GM11168 (cell line): Measurements from ENCODE around the gene CYP27B1.

Experiments used
- in situ Hi-C: fragments of 300-500 bp; cut with MboI; formaldehyde crosslinking; loops from one replicate; pipeline ENCODE4 v1.12.0; 2022; ENCODE audit warnings: low sequenced_read_pairs; ENCODE audit not compliant: unreplicated experiment

Gene CYP27B1, protein sequence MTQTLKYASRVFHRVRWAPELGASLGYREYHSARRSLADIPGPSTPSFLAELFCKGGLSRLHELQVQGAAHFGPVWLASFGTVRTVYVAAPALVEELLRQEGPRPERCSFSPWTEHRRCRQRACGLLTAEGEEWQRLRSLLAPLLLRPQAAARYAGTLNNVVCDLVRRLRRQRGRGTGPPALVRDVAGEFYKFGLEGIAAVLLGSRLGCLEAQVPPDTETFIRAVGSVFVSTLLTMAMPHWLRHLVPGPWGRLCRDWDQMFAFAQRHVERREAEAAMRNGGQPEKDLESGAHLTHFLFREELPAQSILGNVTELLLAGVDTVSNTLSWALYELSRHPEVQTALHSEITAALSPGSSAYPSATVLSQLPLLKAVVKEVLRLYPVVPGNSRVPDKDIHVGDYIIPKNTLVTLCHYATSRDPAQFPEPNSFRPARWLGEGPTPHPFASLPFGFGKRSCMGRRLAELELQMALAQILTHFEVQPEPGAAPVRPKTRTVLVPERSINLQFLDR

DNA sequence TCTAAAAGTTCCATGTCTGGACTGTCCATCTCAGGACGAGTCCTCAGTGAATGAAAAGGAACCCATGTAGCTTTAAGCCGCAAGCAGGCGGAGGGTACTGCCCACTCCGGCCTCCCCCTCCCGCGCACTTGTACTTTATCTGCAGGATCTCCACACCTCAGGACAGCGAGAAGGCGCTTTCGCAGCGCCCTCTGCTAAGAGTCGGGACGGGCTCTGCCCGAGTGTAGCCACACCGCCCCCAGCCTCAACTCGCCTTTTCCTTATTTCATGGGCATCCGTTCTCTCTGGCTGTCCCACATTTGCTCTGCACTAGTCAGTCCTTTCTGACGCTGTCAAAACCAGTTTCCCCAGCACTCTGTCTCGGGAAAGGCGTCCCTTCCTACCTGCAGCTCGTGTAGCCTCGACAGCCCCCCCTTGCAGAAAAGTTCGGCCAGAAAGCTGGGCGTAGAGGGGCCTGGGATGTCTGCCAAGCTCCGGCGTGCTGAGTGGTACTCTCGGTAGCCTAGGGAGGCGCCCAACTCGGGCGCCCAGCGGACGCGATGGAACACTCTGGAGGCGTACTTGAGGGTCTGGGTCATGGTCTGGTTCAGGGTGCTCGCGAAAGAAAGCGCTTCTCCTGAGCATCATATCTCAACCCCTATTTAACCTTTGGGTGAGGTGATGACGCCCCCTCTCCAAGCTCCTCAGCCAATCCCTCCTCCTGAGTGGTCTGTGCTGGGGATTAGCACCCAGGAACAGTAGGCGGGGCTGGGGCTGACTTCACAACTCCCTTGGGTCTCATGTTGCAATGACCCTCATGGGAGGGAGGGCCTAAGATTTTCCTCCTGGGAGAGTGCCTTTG is at the start of gene CYP27B1:
CYP27B1 (minus strand) TSS at position 615 of the 841 bp plus-strand sequence; CDS start at position 578, 37 bp downstream.
- in situ Hi-C loops, result no loop called here

- in situ Hi-C loops, result no loop called here
Observed at GRCh38 chr12:57816001-57816854, 49.4 kb upstream of the CYP27B1 start.

DNA sequence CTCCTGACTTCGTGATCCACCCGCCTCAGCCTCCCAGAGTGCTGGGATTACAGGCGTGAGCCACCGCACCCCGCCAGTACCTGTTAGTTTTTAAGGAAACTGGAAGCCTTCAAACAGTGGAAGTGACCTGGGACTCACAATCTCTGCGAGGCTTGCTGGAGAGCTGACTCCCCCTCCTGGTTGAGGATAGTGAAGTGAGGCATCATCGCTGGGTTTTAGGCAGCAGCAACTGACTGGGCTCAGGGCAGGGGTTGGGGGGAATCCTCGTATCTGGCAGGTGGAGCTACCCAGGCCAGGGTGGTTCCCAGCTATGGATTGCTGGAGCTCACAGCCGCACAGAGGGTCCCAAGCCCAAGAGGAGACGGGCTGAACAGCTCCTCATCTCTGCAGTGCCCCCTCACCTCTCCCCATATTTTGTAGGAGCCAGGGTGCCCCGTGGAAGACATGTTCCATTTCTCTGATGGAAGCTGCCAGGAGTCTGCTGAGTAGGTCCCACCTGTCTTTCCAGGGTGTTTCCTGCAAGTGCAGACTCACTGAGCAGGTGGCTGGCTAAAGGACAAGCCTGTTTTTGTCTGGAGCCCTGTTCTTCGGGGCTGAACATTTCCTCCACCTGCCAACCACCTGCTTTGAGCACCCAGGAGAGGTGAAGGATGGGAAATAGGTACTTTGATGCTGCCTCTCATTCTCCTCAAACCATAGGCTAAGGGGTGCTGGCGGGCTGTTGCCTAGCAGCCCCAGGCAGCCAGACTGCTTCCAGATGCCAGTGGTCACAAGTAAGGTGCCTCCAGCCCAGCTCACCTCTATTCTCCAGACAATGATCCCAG is 48.5 kb upstream of the CYP27B1 start:
- in situ Hi-C loops, result no loop called here

DNA sequence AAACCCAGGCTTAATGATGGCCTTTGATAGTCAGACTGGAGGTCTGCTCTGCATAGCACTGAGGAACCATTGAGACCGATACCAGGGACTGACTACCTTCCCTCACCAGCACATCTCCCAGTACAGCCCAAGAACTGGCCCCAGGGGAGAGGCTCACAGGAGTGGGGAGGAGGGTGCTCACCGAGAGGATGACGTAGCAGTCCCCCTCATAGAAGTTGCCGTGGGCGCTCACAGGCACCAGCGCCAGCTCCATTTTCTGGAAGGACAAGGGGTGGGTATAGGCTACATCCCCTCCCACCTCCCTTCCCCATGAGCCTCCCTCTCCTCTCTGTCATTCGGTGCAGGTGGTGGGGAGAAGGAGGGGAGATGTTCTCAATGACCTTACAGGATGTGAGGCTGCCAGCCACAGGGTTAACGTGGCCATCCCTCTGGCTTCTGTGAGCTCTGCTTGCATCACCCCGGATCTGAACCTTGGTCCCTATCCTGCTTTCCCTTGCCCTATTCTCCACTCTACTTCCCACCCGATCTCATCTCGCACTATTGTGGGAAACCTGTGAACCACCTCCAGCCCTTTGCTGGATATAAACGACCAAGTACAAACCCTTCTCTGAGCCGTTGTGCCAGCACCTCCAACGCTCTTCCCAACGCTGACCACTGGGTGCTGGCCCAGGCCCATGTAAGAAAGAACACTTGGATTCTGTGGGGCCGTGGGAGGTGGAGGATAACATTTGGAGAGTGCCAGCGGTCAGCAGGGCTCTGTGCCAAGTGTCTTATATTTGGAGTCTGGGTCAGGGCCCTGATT is 47.3 kb upstream of the CYP27B1 start:
- in situ Hi-C loops, result no loop called here

DNA sequence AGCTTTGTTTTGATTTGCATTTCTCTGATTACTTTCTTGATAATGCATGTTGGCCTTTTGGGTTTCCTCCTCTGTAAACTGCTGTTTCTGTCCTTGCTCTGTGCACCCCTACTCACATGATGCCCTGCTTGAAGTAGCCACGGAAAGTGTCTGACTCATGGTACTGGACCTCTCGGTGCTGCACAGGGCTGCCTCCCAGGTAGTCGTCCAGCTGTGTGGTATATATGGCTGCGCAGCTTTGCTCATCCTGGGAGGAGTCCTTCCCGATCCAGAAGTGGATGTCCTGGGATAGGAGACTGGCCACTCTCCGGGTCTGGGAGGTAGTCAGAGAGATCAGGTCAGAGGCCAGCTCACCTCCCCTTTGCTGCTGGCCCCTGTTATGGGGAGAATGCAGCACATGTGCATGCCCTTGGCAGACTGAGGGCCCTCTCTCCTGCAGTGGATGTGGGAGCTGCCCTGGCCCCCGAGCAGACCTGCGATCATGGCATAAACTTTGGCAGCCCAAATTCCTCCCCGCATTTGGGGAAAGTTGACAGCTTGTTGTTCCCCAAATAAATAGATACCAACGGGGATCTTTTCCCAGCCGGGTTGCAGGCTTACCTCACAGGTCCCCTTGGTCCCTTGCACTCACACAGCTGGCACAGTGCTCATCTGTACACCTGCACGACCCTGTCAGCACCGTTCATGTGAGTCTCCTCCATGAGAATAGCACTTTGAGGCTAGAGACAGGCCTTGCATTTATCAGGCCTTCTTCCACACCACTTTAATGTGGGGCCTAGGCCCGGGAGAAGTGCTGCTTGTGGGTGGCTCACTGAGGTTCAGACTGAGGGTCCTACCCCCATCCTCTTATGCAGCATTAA is 46.5 kb upstream of the CYP27B1 start:
- in situ Hi-C loops, result no loop called here

DNA sequence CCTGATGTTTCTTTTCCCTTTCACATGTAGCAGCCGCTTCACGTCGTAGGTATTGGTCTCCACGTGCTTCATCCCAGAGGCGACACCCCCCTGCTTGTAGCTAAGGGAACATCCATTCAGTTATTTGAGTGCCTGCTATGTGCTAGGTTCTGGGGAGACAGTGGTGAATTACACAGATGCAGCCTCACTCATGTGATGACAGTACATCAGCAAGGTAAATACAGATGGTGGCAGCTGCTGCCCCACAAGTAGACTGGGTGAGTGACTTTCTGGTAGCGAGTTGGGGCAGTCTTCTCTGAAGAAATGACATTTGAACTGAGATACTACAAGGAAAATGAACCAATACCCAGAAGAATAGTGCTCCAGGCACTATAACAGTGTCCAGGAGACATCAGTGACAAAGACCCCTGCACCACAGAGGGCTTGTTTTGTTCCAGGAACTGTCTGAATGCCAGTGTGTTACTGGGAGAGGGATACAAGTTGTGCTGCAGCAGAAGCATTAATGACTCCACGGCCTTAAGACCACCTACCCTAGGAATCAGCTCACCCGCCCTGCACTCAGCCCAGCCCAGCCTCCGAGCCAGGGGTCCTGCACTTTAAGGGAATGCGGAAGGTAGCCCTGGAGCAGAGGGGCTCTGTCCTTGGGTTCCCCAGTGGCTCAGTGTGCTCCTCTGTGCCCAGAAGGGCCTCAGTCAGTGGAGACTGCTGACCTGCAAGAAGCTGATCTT is 44.3 kb upstream of the CYP27B1 start:
- in situ Hi-C loops, result no loop called here

- in situ Hi-C loops, result no loop called here
Observed at GRCh38 chr12:57810450-57810849, 43.6 kb upstream of the CYP27B1 start.

GRCh38 chr12:57809425-57809824 is 42.5 kb upstream of the CYP27B1 start:
- in situ Hi-C loops, result no loop called here

DNA sequence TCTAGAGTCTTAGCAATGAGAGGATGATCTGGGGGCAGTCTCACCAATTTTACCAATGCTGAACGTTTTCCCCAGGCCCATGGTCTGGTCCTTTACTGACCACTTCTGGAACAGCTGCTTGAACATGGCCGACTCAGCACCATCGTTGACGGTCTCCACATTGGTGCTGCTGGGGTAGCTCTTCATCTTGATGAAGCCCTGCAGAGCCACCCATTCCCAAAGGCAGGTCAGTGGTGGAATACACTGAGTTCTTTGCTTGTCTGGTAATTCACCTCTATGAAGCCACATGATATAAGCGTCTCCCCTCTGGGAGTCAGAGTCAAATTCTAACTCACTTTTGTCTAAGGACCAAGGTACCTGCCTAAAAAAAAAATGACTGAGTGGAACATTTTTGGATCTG is 41.5 kb upstream of the CYP27B1 start:
- in situ Hi-C loops, result no loop called here

- in situ Hi-C loops, result no loop called here
Observed at GRCh38 chr12:57807285-57807684, 40.4 kb upstream of the CYP27B1 start.

DNA sequence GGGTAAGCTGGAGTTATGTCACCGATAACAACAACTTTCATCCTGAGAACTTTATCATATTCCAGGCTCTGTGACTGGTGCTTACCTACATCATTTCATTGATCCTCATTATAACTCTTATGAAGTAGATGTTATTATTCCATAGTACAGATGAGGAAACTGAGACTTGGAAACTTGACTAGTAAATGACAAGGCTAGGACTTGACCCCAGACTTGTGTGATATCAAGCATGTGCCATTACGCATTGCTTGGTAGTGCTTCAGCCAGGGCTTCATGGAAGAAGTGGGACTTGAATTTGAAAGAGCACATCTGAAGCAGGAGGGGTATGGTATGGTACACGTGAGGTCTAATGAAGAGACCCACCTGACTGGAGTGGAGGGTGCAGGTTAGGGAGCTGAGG is 39.8 kb upstream of the CYP27B1 start:
- in situ Hi-C loops, result no loop called here

- in situ Hi-C loops, result no loop called here
Observed at GRCh38 chr12:57803319-57803893, 36.5 kb upstream of the CYP27B1 start.

DNA sequence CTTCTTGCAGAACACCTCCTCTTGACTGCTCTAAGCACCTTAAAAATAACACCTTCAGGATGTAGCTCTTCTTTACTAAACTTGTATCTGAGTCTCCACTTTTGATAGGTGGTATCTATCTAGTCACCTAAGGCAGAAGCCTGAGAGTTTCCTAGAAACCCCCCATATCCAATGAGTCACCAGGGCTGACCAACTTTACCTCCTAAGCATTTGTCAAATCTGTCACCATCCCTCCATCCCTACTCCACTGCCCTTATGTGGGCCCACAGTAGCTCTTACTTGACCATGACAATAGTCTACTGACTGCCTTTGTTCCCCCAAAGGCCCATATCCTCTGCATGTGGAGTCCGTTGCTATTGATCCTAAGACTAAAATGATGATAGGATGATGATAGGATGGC is 35.7 kb upstream of the CYP27B1 start:
- in situ Hi-C loops, result no loop called here

DNA sequence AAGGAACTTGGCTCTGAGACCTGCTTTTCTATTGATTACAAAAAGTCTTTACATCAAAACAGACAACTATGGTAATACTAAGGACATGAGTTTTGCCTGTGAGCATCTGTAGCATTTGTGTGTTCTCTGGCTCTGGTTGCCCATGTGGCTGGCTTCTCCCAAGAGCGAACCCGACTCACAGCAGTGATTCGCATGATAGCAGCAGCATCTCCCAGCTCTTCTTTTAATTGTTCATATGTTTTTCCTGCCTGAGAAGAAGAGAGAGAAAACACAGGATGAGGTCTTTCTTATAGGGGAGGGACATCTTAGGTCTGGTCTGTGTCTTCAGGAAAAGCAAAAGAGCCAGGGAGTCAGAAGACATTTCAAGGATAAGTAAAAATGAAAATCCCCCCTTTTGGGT is 34.1 kb upstream of the CYP27B1 start:
- in situ Hi-C loops, result no loop called here

- in situ Hi-C loops, result no loop called here
Observed at GRCh38 chr12:57797933-57798332, 31.1 kb upstream of the CYP27B1 start.

- in situ Hi-C loops, result no loop called here
Observed at GRCh38 chr12:57796996-57797395, 30.1 kb upstream of the CYP27B1 start.

DNA sequence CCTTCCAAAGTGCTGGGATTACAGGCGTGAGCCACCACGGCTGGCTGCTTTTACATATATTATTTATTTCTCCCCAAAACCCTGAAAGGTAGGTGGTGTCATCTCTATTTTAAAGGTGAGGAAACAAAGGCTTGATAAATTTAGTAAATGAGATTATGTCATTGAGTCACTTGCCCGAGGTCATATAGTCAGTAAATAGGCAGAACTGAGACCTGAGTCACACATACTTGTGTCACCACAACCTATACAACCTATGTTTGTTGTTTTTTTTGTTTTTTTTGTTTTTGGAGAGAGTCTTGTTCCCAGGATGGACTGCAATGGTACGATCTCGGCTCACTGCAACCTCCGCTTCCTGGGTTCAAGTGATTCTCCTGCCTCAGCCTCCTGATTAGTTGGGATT is 28.5 kb upstream of the CYP27B1 start:
- in situ Hi-C loops, result no loop called here
